K562 (cell line): ENCODE results near the gene DNAJC9. TPM values are rescaled to one million over a fixed set of nuclear protein-coding genes. Genes with fewer than 3 reads are reported as not detected.
A peak's percentile ranks its signal among the peaks of the same experiment; 100 is the strongest.

Experiments used
- BCL6 ChIP-seq: fragments of 250-450 bp; sonication (Bioruptor Pico); IDR thresholded peaks from 2 replicates; pipeline ENCODE4 v1.4.0; 2020
- ELF4 ChIP-seq: fragments of 450-650 bp; formaldehyde crosslinking; IDR thresholded peaks from 2 replicates; pipeline ENCODE4 v1.4.0; 2022; ENCODE audit warnings: missing genetic modification characterization
- GTF2F1 ChIP-seq: IDR thresholded peaks from 2 replicates; pipeline ENCODE4 v1.6.1; 2011; ENCODE audit warnings: low read depth, low read length, improper control_type of control experiment
- HMG20A ChIP-seq: fragments of 450-650 bp; formaldehyde crosslinking; conservative IDR thresholded peaks from 2 replicates; pipeline ENCODE4 v1.4.0; 2020; ENCODE audit warnings: mild to moderate bottlenecking, mixed read lengths
- HOXB6 ChIP-seq: fragments of 250-450 bp; sonication (Bioruptor Pico); IDR thresholded peaks from 2 replicates; pipeline ENCODE4 v1.5.1; 2022; ENCODE audit warnings: mild to moderate bottlenecking, borderline replicate concordance
- MCM5 ChIP-seq: fragments of 450-650 bp; IDR thresholded peaks from 2 replicates; pipeline ENCODE4 v1.6.1; 2016; ENCODE audit warnings: low read depth
- MEF2A ChIP-seq: IDR thresholded peaks from 2 replicates; pipeline ENCODE4 v1.6.1; 2011; ENCODE audit warnings: low read depth, mild to moderate bottlenecking, low read length, moderate library complexity; ENCODE audit not compliant: control insufficient read depth
- RBM22 ChIP-seq: fragments of 200-400 bp; formaldehyde crosslinking; IDR thresholded peaks from 2 replicates; pipeline ENCODE4 v1.6.1; 2018; ENCODE audit warnings: low read length, low read depth; ENCODE audit not compliant: poor library complexity, severe bottlenecking
- RCOR1 ChIP-seq, 2 experiments: IDR thresholded peaks; 2 replicates each; pipeline ENCODE4 v1.6.1; 2012; ENCODE audit warnings: low read depth in 2 of 2, low read length in 2 of 2, borderline replicate concordance in 1 of 2, improper control_type of control experiment in 1 of 2
- SAFB2 ChIP-seq: fragments of 200-400 bp; formaldehyde crosslinking; IDR thresholded peaks from 2 replicates; pipeline ENCODE4 v1.6.1; 2018; ENCODE audit warnings: borderline replicate concordance, low read length, low read depth, moderate library complexity; ENCODE audit not compliant: severe bottlenecking
- SMARCB1 ChIP-seq: IDR thresholded peaks from 2 replicates; pipeline ENCODE4 v1.6.1; 2011; ENCODE audit warnings: improper control_type of control experiment, low read depth; ENCODE audit not compliant: insufficient read length
- SREBF2 ChIP-seq: sonication (generic); formaldehyde crosslinking; IDR thresholded peaks from 2 replicates; pipeline ENCODE4 v1.4.0; 2020; ENCODE audit warnings: mild to moderate bottlenecking, missing genetic modification reagents
- SRSF3 ChIP-seq: fragments of 200-400 bp; formaldehyde crosslinking; IDR thresholded peaks from 2 replicates; pipeline ENCODE4 v1.6.1; 2016; ENCODE audit warnings: mild to moderate bottlenecking, low read length, moderate library complexity; ENCODE audit not compliant: insufficient read depth
- TAF1 ChIP-seq: IDR thresholded peaks from 2 replicates; pipeline ENCODE4 v1.6.1; 2011; ENCODE audit warnings: mild to moderate bottlenecking, low read length, moderate library complexity; ENCODE audit not compliant: insufficient read depth, control insufficient read depth, severe bottlenecking; ENCODE audit errors: extremely low read depth
- ZNF253 ChIP-seq: fragments of 250-450 bp; sonication (Bioruptor Pico); conservative IDR thresholded peaks from 2 replicates; pipeline ENCODE4 v1.6.1; 2021; ENCODE audit warnings: mild to moderate bottlenecking
- ZNF282 ChIP-seq: sonication (generic); formaldehyde crosslinking; IDR thresholded peaks from 2 replicates; pipeline ENCODE4 v1.8.1; 2023; ENCODE audit warnings: missing genetic modification reagents
- ZNF324 ChIP-seq: fragments of 250-450 bp; sonication (Bioruptor Pico); IDR thresholded peaks from 2 replicates; pipeline ENCODE4 v1.4.0; 2020; ENCODE audit warnings: mild to moderate bottlenecking
- polyA plus RNA-seq, 8 experiments: library from polyadenylated mRNA; depleted of rRNA in 4 of 8; stranded (reverse) in 5 of 8; unstranded in 3 of 8; fragments of >200 nt; fragmentation: Nextera tagmentation in 2 of 8; fragmentation: Illumina TruSeq in 1 of 8; extraction: Ambion mirVana in 2 of 8; extraction: Trizol in 1 of 8; gene quantifications; 2 replicates each; pipeline versions ENCODE4 v1.2.1 to v1.2.3, GENCODE V29; 2011 to 2014; ENCODE audit warnings: inconsistent platforms in 1 of 8, missing spikeins in 1 of 8
- total RNA-seq, 7 experiments: library from RNA; depleted of rRNA in 6 of 7; stranded (reverse); fragments of >200 nt in 6 of 7; fragmentation: Illumina TruSeq in 2 of 7; extraction: Trizol in 2 of 7; gene quantifications; 2 replicates each; pipeline versions ENCODE4 v1.2.1 to v1.2.3, GENCODE V29; 2011 to 2021; ENCODE audit warnings: low replicate concordance in 1 of 7
- TF ChIP-seq, protein P1 (sequence below), 2 experiments: fragments of 450-650 bp; IDR thresholded peaks; 2 replicates each; pipeline ENCODE4 v1.6.1; 2018; ENCODE audit warnings: mild to moderate bottlenecking in 2 of 2, low read depth in 1 of 2; ENCODE audit not compliant: partially characterized antibody in 2 of 2
- TF ChIP-seq, protein P2 (sequence below), 2 experiments: fragments of 450-650 bp in 1 of 2; sonication (generic) in 1 of 2; formaldehyde crosslinking; conservative IDR thresholded peaks; 2 replicates each; pipeline versions ENCODE4 v1.4.0 to v1.8.1; 2020 to 2022; ENCODE audit warnings: mild to moderate bottlenecking in 1 of 2, missing genetic modification reagents in 1 of 2
- TF ChIP-seq, protein P3 (sequence below): sonication (generic); formaldehyde crosslinking; IDR thresholded peaks from 2 replicates; pipeline ENCODE4 v1.8.0; 2022; ENCODE audit warnings: missing genetic modification reagents, mild to moderate bottlenecking, borderline replicate concordance

The DNAJC9 gene
- total and polyA plus RNA-seq, 9 of the 15 experiments (the other 6 are each of a cell fraction or from before 2014, with no cell fraction given) = 66.7 to 133 (median 102) TPM

DNA sequence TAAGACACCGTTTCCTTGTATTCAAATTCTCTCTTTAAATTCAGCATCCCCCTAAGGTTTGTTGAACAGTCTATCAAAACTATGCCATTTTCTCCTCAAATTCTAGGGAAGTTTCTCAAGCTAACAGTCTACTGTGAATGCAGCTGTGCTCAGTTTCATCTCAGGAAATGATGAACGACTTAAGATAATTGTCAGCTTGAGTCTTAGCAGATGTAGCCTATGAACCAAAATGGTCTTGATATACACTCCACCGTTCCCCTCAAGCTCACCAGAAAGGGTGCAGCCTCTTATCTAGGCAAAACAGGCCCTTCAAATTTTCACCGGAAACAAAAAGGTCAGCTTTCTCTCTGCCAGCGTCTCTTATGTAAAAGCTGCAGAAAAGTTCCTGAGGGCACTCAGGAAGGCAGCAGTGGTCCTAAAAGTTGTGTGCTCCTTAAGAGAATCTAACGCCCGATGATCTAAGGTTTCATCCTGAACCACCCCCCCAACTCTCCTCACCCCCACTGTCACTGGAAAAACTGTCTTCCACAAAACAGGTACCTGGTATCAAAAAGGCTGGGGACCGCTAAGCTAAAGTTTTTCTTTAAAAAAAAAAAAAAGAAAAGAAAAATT, 2.1 kb downstream of the DNAJC9 start (continued):
- TF ChIP-seq MEF2A (peak; percentile 59), ZNF253 (no peak), ELF4 (CRISPR knock-in tag) (no peak), SAFB2 (no peak), SMARCB1 (no peak), HOXB6 (no peak), GTF2F1 (no peak), ZNF324 (CRISPR knock-in tag) (no peak), BCL6 (CRISPR knock-in tag) (no peak), HMG20A (CRISPR knock-in tag) (no peak), ZNF282 (CRISPR knock-in tag) (no peak), SREBF2 (CRISPR knock-in tag) (no peak), SRSF3 (no peak), RBM22 (no peak), MCM5 (no peak), TAF1 (peak; percentile 45), RCOR1 (IDR thresholded peaks at IDR 0.05; ENCODE audit: borderline replicate concordance in 1 of 2, low read depth in 2 of 2, low read length in 2 of 2) (peak; percentile 58 to 89; a peak in 2 of 4 replicates)
- TF ChIP-seq, protein P1, sequence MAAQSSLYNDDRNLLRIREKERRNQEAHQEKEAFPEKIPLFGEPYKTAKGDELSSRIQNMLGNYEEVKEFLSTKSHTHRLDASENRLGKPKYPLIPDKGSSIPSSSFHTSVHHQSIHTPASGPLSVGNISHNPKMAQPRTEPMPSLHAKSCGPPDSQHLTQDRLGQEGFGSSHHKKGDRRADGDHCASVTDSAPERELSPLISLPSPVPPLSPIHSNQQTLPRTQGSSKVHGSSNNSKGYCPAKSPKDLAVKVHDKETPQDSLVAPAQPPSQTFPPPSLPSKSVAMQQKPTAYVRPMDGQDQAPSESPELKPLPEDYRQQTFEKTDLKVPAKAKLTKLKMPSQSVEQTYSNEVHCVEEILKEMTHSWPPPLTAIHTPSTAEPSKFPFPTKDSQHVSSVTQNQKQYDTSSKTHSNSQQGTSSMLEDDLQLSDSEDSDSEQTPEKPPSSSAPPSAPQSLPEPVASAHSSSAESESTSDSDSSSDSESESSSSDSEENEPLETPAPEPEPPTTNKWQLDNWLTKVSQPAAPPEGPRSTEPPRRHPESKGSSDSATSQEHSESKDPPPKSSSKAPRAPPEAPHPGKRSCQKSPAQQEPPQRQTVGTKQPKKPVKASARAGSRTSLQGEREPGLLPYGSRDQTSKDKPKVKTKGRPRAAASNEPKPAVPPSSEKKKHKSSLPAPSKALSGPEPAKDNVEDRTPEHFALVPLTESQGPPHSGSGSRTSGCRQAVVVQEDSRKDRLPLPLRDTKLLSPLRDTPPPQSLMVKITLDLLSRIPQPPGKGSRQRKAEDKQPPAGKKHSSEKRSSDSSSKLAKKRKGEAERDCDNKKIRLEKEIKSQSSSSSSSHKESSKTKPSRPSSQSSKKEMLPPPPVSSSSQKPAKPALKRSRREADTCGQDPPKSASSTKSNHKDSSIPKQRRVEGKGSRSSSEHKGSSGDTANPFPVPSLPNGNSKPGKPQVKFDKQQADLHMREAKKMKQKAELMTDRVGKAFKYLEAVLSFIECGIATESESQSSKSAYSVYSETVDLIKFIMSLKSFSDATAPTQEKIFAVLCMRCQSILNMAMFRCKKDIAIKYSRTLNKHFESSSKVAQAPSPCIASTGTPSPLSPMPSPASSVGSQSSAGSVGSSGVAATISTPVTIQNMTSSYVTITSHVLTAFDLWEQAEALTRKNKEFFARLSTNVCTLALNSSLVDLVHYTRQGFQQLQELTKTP (IDR thresholded peaks at IDR 0.05; ENCODE audit: low read depth in 1 of 2, partially characterized antibody in 2 of 2) = peak in 1 of 2 experiments; percentile 27
- TF ChIP-seq, protein P2, sequence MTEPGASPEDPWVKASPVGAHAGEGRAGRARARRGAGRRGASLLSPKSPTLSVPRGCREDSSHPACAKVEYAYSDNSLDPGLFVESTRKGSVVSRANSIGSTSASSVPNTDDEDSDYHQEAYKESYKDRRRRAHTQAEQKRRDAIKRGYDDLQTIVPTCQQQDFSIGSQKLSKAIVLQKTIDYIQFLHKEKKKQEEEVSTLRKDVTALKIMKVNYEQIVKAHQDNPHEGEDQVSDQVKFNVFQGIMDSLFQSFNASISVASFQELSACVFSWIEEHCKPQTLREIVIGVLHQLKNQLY (CRISPR knock-in tag; conservative IDR thresholded peaks at IDR 0.05) = no peak
- TF ChIP-seq, protein P3, sequence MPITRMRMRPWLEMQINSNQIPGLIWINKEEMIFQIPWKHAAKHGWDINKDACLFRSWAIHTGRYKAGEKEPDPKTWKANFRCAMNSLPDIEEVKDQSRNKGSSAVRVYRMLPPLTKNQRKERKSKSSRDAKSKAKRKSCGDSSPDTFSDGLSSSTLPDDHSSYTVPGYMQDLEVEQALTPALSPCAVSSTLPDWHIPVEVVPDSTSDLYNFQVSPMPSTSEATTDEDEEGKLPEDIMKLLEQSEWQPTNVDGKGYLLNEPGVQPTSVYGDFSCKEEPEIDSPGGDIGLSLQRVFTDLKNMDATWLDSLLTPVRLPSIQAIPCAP (CRISPR knock-in tag) = no peak
